ENCODE data around the gene RPL35A. TPM values are rescaled to one million over a fixed set of nuclear protein-coding genes. Genes with fewer than 3 reads are reported as not detected.

The RPL35A gene
- total RNA-seq, 1 experiment from 2014 or later = 1,880 TPM

DNA sequence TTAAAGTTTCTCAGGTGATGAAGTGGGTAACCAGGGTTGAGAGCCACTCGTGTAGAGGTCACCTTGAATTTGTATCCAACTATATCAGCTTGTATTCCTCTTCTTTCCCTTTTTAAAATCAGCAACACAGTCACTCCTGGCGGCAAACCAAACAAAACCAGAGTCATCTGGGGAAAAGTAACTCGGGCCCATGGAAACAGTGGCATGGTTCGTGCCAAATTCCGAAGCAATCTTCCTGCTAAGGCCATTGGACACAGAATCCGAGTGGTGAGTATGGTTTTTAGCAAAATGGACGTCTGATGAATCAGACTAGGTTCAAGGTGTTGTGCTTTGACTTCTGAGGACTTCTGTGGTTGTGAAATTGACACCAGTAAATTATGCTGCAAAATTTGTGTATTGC is 3.9 kb downstream of the RPL35A start:
- peak overlapping the region; percentile 86 for H3K4me2 ChIP-seq
- no peak overlapping the region for H3K4me3 ChIP-seq
- H3K36me3 ChIP-seq (ENCODE audit: low read depth) = peaks cover 63% of the 10 kb centered on the region
- H3K27ac ChIP-seq = peak overlapping the region; percentile 88
- peaks cover 56% of the 10 kb centered on the region for H3K79me2 ChIP-seq (ENCODE audit: low read depth)
- H3K27me3 ChIP-seq (ENCODE audit: insufficient read depth, low read depth) = no peaks in the 10 kb centered on the region
- intact Hi-C loops (cut with micrococcal nuclease; ENCODE audit: unreplicated experiment) = no loop called here
- H3K4me1 ChIP-seq (replicated peaks; ENCODE audit: insufficient read depth) = peaks cover 71% of the 10 kb centered on the region
- H3F3A ChIP-seq (ENCODE audit: insufficient read depth, low read depth) = peaks cover 96% of the 10 kb centered on the region
- ChIA-PET CTCF (no interaction called here), POLR2A (ENCODE audit: unreplicated experiment) (interaction anchor here (0.6 to 1.1 kb wide), 2 partner anchors 18 to 126 kb away, joined by 4 read pairs; no protein-coding TSS in a partner anchor)
- H3K9me3 ChIP-seq (ENCODE audit: insufficient read depth, low read depth) = no peaks in the 10 kb centered on the region
- no peak for DNase-seq
- H4K20me1 ChIP-seq (ENCODE audit: insufficient read depth) = peaks cover 63% of the 10 kb centered on the region
- BruUV-seq (replicated peaks) = no TSS peak
- TF ChIP-seq CTCF (conservative IDR thresholded peaks at IDR 0.05) (no peak), EZH2 (IDR thresholded peaks at IDR 0.05; ENCODE audit: low read depth) (no peak)
- no peak overlapping the region for H2AFZ ChIP-seq
- no peaks in the 10 kb centered on the region for H3K9me2 ChIP-seq (ENCODE audit: insufficient read depth)

DNA sequence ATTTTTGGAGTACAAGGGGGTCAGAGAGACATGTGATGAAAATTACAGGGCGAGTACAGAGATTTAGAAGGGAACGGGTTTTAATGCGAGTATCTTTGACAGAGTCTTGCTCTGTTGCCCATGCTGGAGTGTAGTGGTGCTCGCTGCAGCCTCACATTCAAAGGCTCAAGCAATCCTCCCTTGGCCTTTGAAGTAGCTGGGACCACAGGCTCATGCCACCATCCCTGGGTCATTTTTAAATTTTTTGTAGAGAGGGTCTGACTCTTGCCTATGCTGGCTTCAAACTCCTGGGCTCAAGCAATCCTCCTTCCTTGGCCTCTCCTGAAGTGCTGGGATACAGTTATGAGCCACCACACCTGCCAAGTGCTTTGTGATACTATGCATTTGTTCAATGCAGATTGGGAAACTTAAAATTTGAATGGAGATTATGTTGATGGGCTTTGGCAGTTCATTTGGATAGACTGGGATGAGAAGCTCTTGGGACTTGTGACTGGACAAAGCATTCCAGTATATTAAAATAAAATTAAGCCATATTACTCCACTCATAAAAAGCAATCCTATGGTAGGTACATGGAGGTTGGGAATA is 6.0 kb downstream of the RPL35A start:
- Histone ChIP-seq H3K9me3 (ENCODE audit: insufficient read depth, low read depth) (no peaks in the 10 kb centered on the region), H2AFZ (no peak overlapping the region), H3K4me1 (replicated peaks; ENCODE audit: insufficient read depth) (peaks cover 77% of the 10 kb centered on the region), H3F3A (ENCODE audit: insufficient read depth, low read depth) (peaks cover 93% of the 10 kb centered on the region), H3K9me2 (ENCODE audit: insufficient read depth) (no peaks in the 10 kb centered on the region), H4K20me1 (ENCODE audit: insufficient read depth) (peaks cover 62% of the 10 kb centered on the region), H3K27ac (peak overlapping the region; percentile 55), H3K79me2 (ENCODE audit: low read depth) (peaks cover 49% of the 10 kb centered on the region), H3K27me3 (ENCODE audit: insufficient read depth, low read depth) (no peaks in the 10 kb centered on the region), H3K4me2 (no peak overlapping the region), H3K4me3 (no peak overlapping the region), H3K36me3 (ENCODE audit: low read depth) (peaks cover 56% of the 10 kb centered on the region)
- DNase-seq = no peak
- ChIA-PET POLR2A (ENCODE audit: unreplicated experiment) (no interaction called here), CTCF (no interaction called here)
- intact Hi-C loops (cut with micrococcal nuclease; ENCODE audit: unreplicated experiment) = loop anchor here (5.0 kb wide), 1 partner anchor 116 kb away; no protein-coding TSS in a partner anchor
- BruUV-seq (replicated peaks) = no TSS peak
- TF ChIP-seq CTCF (conservative IDR thresholded peaks at IDR 0.05) (no peak), EZH2 (IDR thresholded peaks at IDR 0.05; ENCODE audit: low read depth) (no peak)

- Histone ChIP-seq H3K79me2 (ENCODE audit: low read depth) (peaks cover 49% of the 10 kb centered on the region), H3K36me3 (ENCODE audit: low read depth) (peaks cover 50% of the 10 kb centered on the region), H3K27ac (peak overlapping the region; percentile 55), H4K20me1 (ENCODE audit: insufficient read depth) (peaks cover 56% of the 10 kb centered on the region), H2AFZ (no peak overlapping the region), H3K9me2 (ENCODE audit: insufficient read depth) (no peaks in the 10 kb centered on the region), H3K9me3 (ENCODE audit: insufficient read depth, low read depth) (no peaks in the 10 kb centered on the region), H3K4me3 (no peak overlapping the region), H3F3A (ENCODE audit: insufficient read depth, low read depth) (peaks cover 89% of the 10 kb centered on the region), H3K4me2 (peak overlapping the region; percentile 41; the same call in 1 of the 2 replicates), H3K27me3 (ENCODE audit: insufficient read depth, low read depth) (no peaks in the 10 kb centered on the region), H3K4me1 (replicated peaks; ENCODE audit: insufficient read depth) (peaks cover 79% of the 10 kb centered on the region)
- DNase-seq = peak in 1 of 2 experiments; percentile 35
- intact Hi-C loops (cut with micrococcal nuclease; ENCODE audit: unreplicated experiment) = loop anchor here (5.0 kb wide), 1 partner anchor 116 kb away; no protein-coding TSS in a partner anchor
- TF ChIP-seq CTCF (conservative IDR thresholded peaks at IDR 0.05) = no peak
- no peak for TF ChIP-seq EZH2 (IDR thresholded peaks at IDR 0.05; ENCODE audit: low read depth)
- POLR2A ChIA-PET (ENCODE audit: unreplicated experiment) = no interaction called here
- CTCF ChIA-PET = interaction anchor here (0.7 kb wide), 2 partner anchors 67 to 117 kb away, joined by 6 to 12 read pairs; no protein-coding TSS in a partner anchor
- no TSS peak for BruUV-seq (replicated peaks)
These were observed 6.6 kb downstream of the RPL35A start for GRCh38 chr3:197956626-197956988.
